BE2C (cell line): ENCODE results near the gene TAGLN2.

Experiments used
- DNase-seq: peaks from one replicate; pipeline ENCODE4 v3.0.0-alpha.2; 2020
- H3K27me3 ChIP-seq: fragments of 250-450 bp; sonication (Bioruptor Pico); 2 replicates; pipeline ENCODE4 v1.5.1; 2020; ENCODE audit warnings: mild to moderate bottlenecking
- H3K36me3 ChIP-seq: fragments of 250-450 bp; sonication (Bioruptor Pico); 2 replicates; pipeline ENCODE4 v1.5.1; 2020; ENCODE audit warnings: mild to moderate bottlenecking
- H3K4me1 ChIP-seq: fragments of 250-450 bp; sonication (Bioruptor Pico); 2 replicates; pipeline ENCODE4 v1.5.1; 2020
- H3K4me3 ChIP-seq: 2 replicates; pipeline ENCODE4 v1.5.1; 2011; ENCODE audit warnings: low read depth, low read length
- H3K9me3 ChIP-seq: fragments of 250-450 bp; sonication (Bioruptor Pico); 2 replicates; pipeline ENCODE4 v1.5.1; 2020
- TF ChIP-seq, protein P1 (sequence below): IDR thresholded peaks from 2 replicates; pipeline ENCODE4 v1.5.1; 2012; ENCODE audit warnings: mild to moderate bottlenecking, low read depth, low read length

Gene TAGLN2

GRCh38 chr1:159942632-159943277, 17.4 kb upstream of the TAGLN2 start:
- H3K27me3 ChIP-seq = no peaks in the 10 kb centered on the region
- DNase-seq = no peak
- TF ChIP-seq, protein P1, sequence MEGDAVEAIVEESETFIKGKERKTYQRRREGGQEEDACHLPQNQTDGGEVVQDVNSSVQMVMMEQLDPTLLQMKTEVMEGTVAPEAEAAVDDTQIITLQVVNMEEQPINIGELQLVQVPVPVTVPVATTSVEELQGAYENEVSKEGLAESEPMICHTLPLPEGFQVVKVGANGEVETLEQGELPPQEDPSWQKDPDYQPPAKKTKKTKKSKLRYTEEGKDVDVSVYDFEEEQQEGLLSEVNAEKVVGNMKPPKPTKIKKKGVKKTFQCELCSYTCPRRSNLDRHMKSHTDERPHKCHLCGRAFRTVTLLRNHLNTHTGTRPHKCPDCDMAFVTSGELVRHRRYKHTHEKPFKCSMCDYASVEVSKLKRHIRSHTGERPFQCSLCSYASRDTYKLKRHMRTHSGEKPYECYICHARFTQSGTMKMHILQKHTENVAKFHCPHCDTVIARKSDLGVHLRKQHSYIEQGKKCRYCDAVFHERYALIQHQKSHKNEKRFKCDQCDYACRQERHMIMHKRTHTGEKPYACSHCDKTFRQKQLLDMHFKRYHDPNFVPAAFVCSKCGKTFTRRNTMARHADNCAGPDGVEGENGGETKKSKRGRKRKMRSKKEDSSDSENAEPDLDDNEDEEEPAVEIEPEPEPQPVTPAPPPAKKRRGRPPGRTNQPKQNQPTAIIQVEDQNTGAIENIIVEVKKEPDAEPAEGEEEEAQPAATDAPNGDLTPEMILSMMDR = no peak
- H3K36me3 ChIP-seq = no peaks in the 10 kb centered on the region
- no peak overlapping the region for H3K4me3 ChIP-seq
- peaks cover 5% of the 10 kb centered on the region; the same call in 1 of the 2 replicates for H3K4me1 ChIP-seq
- H3K9me3 ChIP-seq = no peaks in the 10 kb centered on the region

GRCh38 chr1:159941591-159942560, 16.6 kb upstream of the TAGLN2 start:
- DNase-seq = no peak
- Histone ChIP-seq H3K9me3 (no peaks in the 10 kb centered on the region), H3K4me1 (peaks cover 5% of the 10 kb centered on the region; the same call in 1 of the 2 replicates), H3K36me3 (no peaks in the 10 kb centered on the region), H3K27me3 (no peaks in the 10 kb centered on the region), H3K4me3 (no peak overlapping the region)
- TF ChIP-seq, protein P1 = no peak

DNA sequence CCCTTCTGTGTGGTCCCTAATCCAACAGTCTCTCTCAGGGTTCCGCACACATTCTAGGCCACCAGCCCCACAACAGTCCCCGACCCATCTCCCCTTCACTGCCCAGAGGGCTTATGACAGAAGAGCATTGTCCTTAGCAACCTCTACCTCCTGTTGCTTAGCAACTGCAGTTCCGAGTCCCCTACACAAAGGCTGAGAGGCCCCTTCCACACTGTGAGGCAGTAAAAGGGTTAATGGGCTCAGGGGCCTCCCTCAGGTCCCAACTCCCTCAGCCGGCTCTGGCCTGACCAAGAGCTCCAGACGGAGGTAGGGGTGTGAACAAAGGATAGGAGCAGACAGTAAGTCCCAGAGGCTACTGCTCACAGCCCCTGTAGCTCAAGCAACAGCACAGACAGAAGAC, 15.8 kb upstream of the TAGLN2 start:
- no peak overlapping the region for H3K4me3 ChIP-seq
- TF ChIP-seq, protein P1 = no peak

DNA sequence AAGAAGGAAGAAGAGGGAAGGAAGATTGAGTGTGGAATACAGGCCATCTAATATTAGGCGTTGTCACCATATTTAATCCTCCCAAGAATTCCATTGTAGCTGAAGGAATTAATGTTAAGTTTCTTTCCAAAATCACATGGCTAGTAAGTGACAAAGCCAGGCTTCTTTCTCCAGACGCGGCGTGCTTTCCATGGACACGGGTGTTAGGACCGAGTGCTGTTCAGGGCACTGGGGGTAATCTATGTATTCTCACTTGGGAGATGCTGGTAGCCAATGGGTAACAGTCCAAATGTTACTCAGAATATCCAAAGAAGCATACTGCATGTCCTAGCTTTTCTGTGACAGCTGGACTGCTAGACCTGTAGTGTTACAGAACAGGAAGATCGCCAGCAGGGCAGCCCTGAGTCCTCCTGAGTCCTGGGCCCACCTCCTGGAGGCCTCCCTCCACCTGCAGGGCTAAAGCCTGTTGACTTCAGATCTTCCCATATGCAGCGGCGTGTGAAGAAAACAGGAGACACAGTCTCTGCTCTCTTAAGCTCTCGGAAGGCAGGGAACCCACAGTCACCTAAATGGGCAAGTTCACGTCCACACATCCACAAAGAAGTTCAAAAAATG, 14.8 kb upstream of the TAGLN2 start:
- no peak for DNase-seq
- Histone ChIP-seq H3K9me3 (no peaks in the 10 kb centered on the region), H3K27me3 (no peaks in the 10 kb centered on the region), H3K4me1 (peaks cover 2% of the 10 kb centered on the region; the same call in 1 of the 2 replicates), H3K36me3 (no peaks in the 10 kb centered on the region), H3K4me3 (no peak overlapping the region)
- TF ChIP-seq, protein P1 = no peak

More for the DNA sequence above, 15.8 kb upstream of the TAGLN2 start:
- no peak for DNase-seq
- Histone ChIP-seq H3K27me3 (no peaks in the 10 kb centered on the region), H3K9me3 (no peaks in the 10 kb centered on the region), H3K4me1 (peaks cover 3% of the 10 kb centered on the region; the same call in 1 of the 2 replicates), H3K36me3 (no peaks in the 10 kb centered on the region)

DNA sequence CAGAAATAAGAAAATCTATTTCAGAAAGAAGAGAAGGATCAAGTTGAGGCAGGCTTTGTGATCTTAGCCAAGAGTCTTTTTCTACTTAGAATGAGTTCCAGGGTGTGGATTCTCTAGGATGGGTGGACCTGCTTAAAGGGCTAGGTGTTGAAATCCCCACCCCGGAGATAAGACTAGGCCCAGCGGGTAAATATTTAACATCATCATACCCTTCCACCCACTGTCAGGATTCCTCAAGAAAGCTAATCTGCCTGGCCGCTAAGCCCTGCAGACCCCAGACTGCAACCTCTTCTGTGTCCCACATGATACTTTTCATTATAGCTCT, 14.3 kb upstream of the TAGLN2 start:
- no peaks in the 10 kb centered on the region for H3K36me3 ChIP-seq
- peaks cover 2% of the 10 kb centered on the region; the same call in 1 of the 2 replicates for H3K4me1 ChIP-seq
- H3K4me3 ChIP-seq = no peak overlapping the region
- TF ChIP-seq, protein P1 = no peak
- no peak for DNase-seq
- H3K27me3 ChIP-seq = no peaks in the 10 kb centered on the region
- no peaks in the 10 kb centered on the region for H3K9me3 ChIP-seq
